ENCODE results near the gene FNDC8.

GRCh38 chr17:35116845-35117244, 4.6 kb upstream of the FNDC8 start:
- TF ChIP-seq CTCF (IDR thresholded peaks at IDR 0.05; ENCODE audit: low read depth, low read length, poor library complexity, severe bottlenecking) (no peak), EZH2phosphoT487 (IDR thresholded peaks at IDR 0.05; ENCODE audit: borderline replicate concordance, low read length) (no peak)
